DMS153 treated with DMSO at 0.1 percent for 48 hours (cell line): ENCODE data around the gene ZNF385A.

Experiments used
- DNase-seq: peaks from one replicate; lab custom pipeline; 2025; ENCODE audit not compliant: unreplicated experiment; lab: John Stamatoyannopoulos, UW

Gene ZNF385A

DNA sequence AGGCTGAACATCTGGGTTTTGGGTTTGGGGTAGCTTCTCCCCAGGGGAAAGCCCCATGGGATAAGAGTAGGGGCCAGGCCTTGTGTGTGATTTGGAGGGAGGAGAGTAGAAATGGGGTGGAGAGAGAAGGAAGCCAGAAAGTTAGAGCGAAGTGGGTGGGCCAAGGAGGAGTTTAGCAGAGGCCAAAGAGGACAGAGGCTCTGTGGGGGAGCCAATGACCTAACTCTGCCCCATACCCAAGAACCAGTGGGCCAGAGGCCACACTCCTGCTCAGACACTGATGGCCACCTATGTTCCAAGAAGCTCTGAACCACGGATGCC lies 9.3 kb downstream of the ZNF385A start:
- no peak for DNase-seq

DNA sequence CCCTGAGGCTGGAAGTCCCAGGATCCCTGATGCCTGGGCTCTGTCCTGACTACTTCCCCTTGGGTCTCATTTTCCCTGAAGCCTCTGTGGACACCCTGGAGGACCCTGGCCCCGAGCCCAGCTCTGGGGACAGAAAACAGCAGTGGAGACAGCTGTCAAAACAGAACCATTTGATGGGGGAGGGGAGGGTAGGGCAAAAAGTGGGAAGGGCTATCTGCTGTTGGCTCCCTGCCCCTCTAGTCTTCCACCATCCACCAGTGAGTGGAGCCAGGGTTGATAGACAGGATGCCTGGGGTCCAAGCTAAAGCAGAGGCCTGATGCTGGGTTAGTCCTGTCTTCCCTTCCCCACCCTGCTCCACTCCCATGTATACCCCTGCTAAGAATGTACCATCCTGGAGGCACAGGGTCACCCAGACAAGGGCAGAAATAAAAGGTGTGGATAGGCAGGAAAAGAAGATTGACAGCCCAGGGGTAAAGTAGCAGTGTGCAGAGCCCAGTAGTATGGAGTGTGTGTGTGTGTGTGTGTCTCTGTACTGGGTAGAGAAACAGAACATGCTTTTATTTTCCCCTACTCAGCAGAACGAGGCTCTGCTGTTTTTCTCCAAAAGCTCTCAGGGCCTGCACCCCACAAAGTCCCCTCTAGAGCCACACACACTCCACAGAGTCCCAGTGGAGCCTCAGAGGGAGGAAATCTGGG lies 9.8 kb downstream of the ZNF385A start:
- peak; percentile 49 for DNase-seq

DNA sequence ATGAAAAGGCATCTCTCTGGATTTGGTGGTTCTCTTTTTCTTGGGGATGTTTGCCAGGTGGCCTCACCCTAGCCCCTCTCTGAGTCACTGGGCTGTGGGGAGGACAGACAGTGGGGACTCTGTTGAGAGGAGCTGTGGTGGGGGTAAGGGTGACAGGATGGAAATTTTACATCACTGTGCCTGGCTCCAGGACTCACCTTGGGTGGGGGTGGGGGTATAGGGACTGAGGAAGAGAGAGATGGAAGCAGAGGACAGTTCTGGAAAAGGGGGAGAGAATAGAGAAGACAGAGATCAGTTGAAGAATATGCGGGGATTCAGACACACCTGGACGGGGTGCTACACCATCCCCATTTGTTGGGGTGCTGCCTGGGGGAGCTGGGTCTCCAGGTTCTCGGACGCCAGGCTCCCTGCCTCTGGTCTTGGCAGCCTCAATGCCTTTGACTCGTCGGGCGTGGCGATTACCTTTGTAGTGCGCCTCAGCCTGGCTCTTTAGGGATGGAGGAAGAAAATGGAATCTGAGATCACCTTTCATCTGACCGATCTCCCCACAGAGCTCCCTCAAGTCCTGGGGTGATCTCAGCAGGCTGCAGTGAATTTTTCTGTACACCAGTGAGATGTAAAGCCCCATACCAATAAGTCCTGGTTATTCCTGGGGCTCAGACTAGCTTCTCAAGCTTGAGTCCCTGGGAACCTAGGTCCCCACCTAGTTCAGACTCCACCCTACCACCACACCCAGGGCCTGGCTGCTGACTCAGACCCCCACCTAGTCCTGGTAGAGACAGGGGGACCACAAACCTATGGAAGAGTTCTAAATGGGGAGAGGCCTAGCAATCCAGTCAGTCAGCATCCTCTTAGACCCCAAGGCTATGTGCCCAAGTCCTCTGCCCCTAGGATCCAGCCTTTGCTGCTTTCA lies 10.6 kb downstream of the ZNF385A start:
- DNase-seq = no peak

DNA sequence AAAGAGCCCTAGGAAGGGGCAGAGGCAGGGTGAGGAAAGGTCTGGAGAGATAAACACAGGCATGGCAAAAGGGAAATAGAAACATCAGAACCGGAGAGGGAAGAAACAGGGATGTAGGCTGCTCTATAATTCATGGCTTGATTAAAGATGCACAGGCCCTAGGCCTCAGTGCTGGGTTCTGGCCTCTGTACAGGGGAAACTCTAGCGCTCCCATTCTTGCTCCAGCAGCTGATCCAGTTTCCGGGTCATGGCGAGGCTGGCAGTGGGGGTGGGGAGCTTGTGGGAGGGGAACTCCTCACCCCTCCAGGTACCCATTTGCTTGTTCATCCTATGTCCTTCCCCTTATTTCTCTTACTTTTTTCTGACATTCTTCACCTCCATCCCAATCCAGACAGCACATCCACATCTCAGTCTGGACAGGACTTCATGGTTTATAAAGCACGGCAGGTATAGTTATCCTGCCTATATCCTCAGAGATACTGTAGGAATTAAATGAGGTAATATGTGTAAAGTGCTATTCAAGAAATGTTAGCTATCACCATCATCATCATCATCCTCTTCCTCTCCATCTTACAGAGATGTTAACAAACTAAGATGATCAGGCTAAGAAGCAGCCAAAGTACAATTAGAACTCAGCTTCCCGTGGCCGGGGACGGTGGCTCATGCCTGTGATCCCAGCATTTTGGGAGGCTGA lies 12.3 kb downstream of the ZNF385A start:
- no peak for DNase-seq

DNA sequence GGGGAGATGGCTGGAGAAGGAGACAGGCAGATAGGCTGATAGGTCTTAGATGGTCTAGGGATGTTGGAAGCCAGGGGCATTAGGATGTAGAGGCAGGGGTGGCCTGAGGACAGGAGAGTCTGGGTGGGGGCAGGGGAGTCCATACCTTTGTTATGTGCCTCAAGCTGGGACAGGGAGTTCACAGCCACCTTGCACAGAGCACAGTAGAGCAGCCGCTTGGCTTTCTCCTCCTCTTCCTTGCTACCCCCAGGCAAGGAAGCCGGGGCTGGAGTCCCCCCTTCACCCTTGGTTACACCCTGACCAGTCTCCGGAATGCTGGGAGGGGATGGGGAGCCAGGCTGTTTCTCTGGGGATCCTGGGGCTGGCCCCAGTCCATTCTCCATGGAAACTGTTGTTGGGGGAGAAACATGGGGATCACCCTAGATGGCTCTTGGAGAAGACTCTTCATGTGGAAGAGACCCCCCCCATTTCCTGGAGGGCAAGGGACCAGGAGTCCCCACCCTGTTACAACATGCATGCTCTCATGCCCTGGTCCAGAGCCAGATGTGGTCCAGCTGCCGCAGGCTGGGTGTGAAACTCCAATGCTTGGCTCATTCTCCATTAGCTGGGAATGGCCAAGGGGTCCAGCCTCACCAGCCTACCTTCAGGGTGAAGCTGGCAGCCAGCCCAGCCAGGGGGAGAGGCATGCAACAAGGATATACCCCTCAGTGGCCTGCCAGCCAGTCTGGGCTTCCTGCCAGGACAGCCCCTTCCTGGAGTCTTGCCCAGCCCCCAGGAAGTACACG lies 13.0 kb downstream of the ZNF385A start:
- peak; percentile 77 for DNase-seq

DNA sequence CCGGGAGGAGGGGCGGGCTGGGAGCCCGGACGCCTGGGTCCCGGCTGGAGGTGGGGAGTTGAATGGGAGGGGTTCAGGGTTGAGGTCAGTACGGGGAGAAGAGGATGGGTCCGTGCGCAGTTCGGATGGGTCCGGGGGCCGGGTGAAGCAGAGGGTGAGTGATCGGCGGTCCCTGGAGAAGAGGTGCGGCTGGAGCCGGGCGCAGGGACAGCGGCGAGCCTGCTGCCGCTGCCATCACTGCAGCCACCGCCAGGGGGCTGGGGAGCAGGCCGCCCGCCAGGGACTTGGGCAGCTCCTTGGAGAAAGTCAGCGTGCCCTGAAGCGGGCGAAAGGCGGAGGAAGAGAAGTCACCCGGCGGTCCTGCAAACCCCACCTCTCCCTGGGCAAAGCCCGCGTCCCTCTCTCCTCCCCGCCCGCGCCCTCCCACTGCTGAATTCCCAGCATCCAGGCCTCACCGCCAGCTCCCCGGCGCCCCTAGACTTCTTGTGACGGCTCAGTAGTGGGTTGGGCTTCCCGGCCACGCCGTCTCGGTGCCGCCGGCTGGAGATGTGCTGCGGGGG lies 14.3 kb downstream of the ZNF385A start:
- DNase-seq = no peak

DNA sequence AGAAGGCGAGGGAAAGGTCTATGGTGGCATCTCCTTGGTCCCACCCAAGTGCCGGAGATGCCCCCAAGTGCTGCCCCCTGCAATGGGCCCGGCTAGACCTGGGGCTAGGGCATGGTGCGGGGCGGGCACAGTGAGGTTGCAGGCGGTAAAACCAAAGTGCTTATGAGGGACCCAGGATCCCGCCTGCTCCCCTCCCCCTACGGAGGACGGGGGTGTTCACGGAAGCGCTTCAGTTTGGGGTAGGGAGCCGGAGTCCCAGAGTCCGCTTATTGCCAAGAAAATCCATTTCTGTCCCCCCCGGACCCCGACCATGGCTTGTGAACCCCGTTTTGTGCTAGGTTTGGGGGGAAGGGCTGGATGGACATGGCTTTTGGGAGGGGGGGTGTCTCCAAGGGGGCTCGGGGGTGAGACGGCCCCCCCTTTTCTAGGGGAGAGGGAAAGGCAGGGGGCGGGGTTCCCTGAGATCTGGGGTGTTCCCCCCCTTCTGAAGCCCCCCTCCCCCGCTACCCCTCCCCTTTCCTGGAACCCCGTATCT lies 14.9 kb downstream of the ZNF385A start:
- no peak for DNase-seq

DNA sequence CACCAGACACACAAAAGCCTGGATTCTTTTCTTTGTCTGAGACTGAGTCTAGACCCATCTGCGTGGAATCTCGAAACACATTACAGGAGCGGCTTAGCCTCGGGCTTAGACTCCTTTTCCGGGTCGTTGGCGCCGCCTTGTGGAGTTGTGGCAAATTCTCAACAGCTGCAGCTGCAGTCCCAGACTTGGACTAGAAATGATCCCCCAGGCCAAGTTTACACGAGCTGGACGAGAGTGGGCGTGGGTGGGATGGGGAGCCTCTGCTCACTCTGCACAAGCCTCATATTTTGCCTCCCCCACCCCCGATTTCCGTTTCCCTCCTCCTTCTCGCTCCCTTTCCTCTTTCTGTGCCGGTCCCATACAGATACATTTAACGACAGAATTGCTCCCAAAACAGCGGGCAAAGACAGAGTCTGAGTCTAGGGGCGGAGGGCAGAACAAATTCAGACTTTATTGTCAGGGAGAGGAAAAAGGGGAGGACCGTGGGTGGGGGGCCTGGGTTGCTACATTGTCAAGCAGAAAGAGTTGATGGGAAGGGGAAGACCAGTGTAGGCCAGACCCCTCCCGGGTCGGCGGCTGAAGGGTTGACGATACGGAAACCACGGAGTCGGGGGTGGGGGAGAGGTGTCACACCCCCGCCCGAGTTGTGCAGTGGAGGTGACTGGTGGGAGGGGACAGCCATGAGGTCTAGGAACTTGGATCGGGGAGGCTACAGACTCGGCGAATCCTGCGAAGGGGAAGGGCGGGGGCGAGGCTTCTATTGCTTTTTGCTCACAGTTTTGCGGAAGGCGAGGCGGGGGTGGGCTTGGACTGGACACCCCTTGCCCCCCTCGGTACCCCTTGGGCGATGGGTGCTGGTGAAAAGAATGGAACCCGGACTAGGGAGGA lies 15.6 kb downstream of the ZNF385A start:
- DNase-seq = peak; percentile 75

DNA sequence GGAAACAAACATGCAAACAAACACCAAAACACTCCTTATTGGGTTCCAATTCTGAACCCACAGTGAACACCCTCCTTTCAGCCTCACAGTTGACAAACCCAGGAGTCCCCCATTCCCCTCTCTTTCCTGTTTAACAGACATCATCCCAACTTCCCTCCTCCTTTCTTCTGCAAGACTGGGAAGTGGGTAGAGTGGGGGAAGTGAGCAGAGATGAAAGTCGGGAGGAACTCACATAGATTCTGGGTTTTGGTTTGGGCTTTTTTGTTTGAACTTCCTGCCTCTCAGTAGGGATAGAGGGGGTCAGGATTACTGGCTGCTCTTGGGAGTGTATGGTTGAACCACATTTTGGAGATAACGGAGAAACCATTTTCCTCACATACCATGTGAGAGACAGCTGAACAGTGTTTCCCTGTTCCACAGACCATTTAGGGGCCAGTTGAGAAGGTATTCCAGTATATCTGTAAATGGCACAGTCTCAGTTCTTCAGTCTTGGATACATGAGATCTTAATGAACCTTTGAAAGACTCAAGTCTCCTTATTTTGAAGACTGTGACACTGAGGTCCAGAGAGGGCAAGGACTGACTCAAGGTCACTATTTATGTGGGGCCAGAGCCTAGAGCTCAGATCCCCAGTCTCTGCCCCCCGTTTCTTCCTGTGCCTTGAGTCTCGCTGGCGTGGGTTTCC lies 16.4 kb downstream of the ZNF385A start:
- DNase-seq = no peak

DNA sequence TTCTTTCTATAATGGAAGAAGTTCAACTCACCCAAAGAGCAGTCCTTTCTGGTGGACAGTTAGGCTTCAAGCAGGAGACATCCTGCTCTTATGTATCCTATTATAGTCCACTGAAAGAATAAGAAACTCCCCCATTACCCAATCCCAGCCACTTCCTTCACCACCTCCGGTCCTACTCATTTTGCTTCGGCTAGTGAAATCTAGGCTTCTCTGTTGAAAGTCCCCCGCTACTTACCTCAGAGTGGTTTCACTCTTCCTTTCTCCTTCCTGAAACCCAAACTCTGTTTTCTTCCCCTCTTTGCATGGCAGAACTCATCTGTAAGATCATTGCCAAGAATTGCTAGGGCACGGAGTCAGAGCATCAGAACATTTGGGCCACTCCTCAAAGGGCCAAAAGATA lies 20.1 kb downstream of the ZNF385A start, which contains the start of gene GPR84:
TSS of gene GPR84 (minus strand) at position 74 of the 400 bp plus-strand sequence. CDS start 635 bp downstream, outside the sequence.
- no peak for DNase-seq

DNA sequence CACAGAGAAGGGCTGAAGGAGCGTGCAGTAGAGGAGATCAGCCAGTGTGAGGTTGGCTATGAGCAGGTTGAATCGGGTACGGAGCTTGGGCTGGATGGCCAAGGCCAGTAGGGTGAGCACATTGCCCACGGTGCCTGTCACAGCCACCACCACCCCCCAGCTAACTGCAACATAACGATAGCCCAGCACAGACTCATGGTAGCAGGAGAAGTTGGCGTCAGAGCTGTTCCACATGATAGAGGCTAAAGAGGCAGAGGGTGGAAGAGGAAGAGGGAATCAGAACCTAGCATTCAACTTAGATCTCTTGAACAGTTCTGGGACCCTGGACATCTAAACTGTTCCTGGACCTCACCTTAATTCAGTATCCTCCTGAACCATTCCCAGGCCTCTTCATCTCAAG lies 20.9 kb downstream of the ZNF385A start:
- no peak for DNase-seq

DNA sequence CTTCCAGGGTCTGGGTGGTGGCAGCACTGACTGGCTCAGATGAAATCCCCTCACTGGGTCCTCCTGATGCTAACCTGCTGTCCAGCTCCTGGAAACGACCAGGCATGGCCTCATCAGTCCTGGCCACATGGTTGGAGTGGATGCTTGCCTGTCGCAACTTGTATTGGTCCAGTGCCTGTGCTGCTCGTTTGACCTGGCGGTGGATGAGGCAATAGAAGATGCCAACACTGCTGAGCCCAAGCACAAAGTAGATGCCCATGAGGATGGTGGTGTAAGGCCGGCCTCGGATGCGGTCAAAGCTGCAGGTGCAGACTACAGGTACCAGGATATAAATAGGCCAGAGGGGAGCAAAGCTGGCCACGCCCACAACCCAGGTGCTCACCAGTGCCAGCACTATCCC lies 21.5 kb downstream of the ZNF385A start:
- DNase-seq = no peak

DNA sequence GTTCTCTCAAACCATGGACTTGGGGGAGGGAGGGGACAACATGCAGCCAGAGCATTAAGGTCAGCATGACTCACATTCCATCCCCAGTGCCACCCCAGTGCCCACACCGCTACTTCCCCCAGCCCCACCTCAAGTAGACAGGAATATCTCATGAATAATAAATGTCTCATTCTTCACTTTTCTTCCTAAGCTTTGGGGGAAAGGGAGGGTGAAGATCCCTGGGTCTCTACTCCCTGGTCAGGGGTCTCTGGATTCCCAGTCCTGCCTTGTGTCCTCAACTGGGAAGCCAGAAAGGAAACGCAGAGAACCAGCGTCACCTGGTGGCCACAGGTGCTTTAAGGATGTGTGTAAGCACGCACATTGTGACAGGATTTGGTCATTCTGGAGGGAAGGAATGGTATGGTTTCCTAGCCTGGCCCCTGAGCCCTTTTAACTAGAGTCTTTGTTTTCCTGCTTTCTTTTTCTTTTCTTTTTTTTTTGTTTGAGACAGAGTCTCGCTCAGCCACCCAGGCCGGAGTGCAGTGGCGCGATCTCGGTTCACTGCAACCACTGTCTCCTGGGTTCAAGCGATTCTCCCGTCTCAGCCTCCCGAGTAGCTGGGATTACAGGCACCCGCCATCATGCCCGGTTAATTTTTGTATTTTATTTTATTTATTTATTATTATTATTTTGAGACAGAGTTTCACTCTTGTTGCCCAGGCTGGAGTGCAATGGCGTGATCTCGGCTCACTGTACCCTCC lies 23.6 kb downstream of the ZNF385A start:
- DNase-seq = peak; percentile 62

DNA sequence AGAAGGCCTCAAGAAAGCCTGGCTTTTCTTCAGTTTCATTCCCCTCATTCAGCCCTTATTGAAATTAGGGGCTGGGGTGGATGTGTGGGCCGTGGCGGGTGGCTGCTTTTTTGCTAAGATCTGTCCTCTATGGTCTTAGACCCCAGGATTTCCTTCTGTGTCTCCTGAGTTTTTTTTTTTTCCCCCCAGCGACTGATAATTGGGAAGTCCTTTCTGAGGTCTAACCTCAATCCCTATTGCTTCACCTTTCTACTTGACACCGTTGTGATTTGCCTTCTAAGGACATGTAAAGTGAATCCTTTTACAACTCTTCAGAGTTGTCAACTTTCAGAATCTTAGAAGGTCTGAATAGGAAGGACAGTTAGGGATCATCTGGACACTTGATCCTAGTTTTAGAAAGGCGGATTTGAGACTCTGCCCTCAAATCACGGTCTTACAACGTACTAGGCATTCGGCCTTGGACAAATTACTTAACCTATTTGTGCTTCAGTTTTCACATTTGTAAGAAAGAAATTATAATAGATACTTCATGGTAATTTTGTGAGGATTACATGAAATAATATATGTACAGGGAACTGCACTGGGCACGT lies 24.7 kb downstream of the ZNF385A start:
- DNase-seq = no peak

DNA sequence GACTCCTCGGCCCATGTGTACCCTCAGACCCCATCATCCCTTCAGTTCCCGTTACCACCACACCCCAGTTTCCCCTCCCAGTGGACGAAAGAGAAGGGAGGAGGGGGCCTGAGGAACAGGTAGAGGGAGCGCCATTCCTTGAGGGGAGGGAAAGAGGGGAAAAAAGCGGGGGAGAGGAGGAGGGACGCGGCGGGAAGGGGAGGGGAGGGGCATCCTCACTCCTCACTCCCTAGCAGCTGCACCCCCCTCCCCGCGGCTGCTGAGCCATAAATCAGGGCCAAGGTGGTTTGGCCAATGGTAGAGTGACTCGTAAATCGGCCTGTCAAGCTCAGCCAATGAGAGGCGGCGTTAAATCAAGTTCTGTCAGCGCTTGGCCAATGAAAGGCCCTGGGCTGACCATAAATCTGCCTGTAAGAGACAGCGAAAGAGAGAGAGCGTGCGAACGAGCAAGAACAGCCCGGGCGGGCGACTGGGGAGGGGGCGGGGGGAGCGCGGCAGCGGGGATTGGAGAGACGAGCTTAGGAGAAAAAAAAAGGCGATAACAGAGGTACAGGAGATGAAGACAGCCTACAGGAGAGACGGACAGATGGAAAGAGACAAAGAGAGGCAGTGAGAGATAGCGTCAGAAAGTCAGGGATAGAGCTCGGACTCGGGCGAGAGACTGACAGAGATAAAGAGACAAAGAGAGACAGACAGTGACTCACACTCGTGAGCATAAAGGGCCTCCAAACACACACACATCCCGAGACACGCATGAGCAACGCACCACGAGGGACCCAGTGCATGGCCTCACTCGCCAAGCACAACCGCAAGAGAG lies 25.4 kb downstream of the ZNF385A start:
- peak; percentile 98 for DNase-seq

DNA sequence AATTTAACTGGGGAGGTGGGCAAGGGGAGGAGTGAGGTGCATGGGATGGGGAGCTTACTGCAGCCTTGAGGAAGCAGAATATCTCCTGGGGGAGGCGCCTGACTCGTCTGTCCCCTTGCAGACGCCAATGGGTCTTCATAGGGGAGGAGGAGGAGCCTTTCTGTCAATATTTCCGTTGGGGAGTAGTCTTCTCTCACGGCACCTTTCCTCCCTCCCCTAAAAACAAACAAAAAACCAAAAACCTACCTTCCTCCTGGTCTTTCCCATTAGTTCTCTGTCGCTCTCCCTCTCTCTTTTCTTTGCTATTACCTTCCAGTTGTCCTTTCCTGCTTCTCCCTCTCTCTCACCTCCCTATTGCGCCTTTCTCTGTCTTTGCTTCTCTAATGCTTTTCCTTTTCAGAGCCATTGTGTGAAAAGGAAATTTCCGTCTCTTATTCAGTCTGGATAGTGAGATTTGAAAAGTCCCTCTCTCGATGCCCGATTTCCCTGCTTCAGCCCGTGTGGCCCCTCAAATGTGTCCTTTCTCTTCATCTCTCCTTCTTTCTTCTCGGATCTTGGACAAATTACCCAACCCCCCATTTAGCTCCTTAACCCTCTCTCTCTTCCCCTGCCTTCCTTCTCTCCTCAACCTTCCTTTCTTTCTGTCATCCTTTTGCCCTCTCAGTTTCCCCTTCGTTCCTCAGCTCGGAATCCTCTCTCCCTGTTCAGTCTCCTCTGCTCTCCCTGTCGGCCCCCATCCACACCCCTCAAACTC lies 26.2 kb downstream of the ZNF385A start:
- peak; percentile 68 for DNase-seq
